HG03439 (cell line): ENCODE measurements around the gene GRPEL2.
A peak's percentile ranks its signal among the peaks of the same experiment; 100 is the strongest.

Source experiments
- ATAC-seq: cut with Tn5 transposase; IDR thresholded peaks from one replicate; pipeline ENCODE4 v1.9.1; 2021; ENCODE audit warnings: mild to moderate bottlenecking, moderate library complexity; ENCODE audit not compliant: unreplicated experiment

Gene GRPEL2

DNA sequence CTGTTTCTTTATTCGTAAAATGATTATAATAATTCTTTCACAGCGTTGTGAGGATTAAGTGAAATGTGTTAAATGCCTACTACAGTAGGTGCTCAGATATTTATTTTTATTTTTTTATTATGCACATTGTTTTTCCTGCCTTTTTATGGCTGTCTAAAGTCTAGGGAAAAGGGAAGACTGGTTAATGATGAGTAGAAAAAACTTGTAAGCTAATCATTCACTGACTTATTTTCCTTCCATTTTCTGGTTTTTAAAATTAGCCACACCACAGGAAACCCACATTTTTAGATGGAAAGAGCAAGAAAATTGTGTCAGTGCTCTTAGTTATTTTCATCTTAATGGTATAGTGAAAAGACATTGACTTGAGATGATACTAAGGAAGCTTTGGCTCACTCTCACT, 8.6 kb downstream of the GRPEL2 start:
- no peak for ATAC-seq

DNA sequence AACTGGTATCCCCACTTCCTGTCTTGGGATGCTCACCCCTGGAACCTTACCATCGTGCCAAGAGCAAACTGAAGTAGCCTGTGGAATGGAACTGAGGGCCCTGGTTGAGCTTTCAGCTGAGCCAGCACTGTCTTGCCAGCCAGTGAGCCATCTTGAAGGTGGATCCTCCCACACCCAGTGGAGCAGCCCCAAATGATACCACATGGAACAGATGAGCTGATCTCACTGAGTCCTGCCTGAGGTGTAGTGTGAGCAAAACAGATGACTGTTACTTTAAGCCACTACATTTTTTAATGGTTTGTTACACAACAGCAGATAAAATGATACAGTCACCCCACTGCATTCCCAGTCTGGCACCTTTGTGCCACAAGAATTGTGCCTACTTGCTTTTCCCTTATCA, 10.4 kb downstream of the GRPEL2 start:
- no peak for ATAC-seq

DNA sequence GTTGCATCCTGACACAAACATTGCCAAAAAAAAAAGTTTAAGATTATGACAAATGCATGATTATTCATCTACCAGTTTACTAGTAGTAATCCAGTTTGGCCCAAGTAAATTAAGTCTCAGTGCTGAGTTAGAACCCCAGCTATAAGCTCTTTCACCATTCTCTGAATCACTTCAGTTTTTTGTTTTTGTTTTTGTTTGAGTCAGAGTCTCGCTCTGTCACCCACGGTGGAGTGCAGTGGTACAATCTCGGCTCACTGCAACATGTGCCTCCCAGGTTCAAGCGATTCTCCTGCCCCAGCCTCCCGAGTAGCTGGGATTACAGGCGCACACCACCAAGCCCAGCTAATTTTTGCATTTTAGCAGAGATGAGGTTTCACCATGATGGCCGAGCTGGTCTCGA, 11.1 kb downstream of the GRPEL2 start:
- no peak for ATAC-seq

- ATAC-seq = peak; percentile 99
These were observed 12.3 kb downstream of the GRPEL2 start, which contains the start of gene PCYOX1L for GRCh38 chr5:149357370-149358293. Gene PCYOX1L (plus strand): TSS chr5:149358046. CDS start chr5:149358069, 23 bp downstream.

DNA sequence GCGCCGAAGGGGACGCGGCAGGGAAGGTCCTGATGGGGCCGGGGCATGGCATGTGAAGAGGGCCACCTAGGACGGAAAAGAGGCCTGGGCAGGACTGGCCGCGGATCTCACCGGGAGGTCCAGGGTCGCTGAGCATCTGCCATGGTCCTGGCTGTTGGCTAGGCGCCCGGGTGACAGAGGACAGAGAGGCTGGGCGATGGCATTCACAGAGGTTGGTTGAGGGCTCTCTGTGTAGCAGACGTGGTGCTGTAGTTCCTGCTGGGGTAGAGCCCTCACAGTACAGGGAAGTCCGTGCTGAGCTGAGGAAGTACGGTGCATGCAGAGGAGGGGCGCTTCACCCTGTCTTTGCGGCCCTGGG, 13.0 kb downstream of the GRPEL2 start:
- peak; percentile 5 for ATAC-seq

GRCh38 chr5:149358868-149359495, 13.7 kb downstream of the GRPEL2 start:
- ATAC-seq = no peak

- no peak for ATAC-seq
These were observed 15.0 kb downstream of the GRPEL2 start for GRCh38 chr5:149360272-149360671.

GRCh38 chr5:149362541-149362940, 17.2 kb downstream of the GRPEL2 start:
- ATAC-seq = no peak

DNA sequence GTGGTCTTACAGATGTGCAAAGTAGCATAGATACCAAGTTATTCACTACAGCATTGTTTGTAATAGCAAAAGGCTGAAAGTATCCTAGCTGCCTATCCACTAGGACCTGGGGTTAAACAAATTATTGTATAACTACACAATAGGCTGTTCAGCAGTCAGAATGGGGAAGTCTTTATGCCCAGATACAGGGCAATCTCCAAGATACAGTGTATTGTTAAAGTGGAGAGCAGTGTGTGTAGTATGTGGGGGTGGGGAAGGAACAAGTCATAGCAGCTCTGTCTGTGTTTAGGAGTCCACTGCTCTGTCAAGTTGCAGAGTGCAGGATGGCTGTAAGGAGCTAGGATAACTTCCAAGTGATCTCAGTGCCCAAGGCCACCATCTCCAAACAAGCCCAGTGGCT, 18.1 kb downstream of the GRPEL2 start:
- no peak for ATAC-seq

DNA sequence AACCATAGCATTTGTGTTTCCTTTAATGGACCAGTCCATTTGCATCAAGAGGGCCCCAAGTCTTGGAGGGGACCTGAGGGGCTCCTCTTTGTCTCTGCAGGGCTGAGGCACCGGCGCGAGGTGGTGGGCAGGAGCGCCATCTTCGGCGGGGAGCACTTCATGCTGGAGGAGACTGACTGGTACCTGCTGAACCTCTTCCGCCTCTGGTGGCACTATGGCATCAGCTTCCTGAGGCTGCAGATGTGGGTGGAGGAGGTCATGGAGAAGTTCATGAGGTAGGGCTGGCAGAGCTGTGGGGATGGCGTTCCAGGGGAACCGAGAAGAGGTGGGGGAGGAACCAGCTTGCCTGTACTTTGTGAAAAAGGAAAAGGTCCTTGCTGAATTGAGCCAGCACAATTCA, 18.6 kb downstream of the GRPEL2 start:
- ATAC-seq = no peak

- ATAC-seq = no peak
These were observed 19.4 kb downstream of the GRPEL2 start for GRCh38 chr5:149364719-149365118.

- ATAC-seq = no peak
These were observed 20.1 kb downstream of the GRPEL2 start for GRCh38 chr5:149365418-149365817.

GRCh38 chr5:149366169-149366729, 20.9 kb downstream of the GRPEL2 start:
- no peak for ATAC-seq

- peak; percentile 53 for ATAC-seq
These were observed 22.1 kb downstream of the GRPEL2 start for GRCh38 chr5:149367249-149367971.

DNA sequence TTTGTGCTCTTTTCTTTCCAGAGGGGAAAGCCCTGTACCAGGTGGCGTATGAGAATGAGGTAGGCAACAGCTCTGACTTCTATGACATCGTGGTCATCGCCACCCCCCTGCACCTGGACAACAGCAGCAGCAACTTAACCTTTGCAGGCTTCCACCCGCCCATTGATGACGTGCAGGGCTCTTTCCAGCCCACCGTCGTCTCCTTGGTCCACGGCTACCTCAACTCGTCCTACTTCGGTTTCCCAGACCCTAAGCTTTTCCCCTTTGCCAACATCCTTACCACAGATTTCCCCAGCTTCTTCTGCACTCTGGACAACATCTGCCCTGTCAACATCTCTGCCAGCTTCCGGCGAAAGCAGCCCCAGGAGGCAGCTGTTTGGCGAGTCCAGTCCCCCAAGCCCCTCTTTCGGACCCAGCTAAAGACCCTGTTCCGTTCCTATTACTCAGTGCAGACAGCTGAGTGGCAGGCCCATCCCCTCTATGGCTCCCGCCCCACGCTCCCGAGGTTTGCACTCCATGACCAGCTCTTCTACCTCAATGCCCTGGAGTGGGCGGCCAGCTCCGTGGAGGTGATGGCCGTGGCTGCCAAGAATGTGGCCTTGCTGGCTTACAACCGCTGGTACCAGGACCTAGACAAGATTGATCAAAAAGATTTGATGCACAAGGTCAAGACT, 22.8 kb downstream of the GRPEL2 start:
- no peak for ATAC-seq

- ATAC-seq = no peak
These were observed 25.6 kb downstream of the GRPEL2 start for GRCh38 chr5:149370878-149371277.

DNA sequence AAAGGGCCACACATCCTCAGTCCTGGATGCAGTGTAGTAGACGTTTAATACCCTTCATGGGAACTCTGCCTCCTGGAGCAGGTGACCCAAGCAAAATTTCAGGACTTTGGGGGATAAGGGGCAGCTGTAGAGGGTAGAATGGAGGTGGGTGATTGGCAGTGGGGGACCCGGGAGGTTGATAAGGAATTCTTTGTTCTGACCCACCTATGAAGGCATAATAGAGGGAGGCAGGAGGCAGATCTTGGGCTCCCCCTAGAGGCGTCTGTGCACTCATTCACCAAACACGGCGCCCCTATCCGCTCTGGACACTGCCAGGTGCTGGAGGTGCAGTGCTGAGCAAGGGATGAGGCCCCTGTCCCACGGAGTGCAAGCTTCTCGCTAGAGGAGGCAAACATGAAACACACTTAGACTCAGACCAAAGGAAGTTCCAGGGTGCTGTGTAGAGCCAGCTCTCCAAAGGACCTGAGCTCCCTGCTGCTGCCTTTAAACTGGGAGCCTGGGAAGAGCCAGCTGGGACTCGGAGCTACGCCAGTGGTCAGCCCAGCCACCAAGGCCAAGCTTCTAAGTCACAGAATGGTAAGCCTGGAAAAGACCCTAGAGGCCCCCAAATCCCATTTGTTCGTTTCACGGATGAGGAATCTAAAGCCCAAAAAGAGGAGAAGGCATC, 26.1 kb downstream of the GRPEL2 start:
- no peak for ATAC-seq

DNA sequence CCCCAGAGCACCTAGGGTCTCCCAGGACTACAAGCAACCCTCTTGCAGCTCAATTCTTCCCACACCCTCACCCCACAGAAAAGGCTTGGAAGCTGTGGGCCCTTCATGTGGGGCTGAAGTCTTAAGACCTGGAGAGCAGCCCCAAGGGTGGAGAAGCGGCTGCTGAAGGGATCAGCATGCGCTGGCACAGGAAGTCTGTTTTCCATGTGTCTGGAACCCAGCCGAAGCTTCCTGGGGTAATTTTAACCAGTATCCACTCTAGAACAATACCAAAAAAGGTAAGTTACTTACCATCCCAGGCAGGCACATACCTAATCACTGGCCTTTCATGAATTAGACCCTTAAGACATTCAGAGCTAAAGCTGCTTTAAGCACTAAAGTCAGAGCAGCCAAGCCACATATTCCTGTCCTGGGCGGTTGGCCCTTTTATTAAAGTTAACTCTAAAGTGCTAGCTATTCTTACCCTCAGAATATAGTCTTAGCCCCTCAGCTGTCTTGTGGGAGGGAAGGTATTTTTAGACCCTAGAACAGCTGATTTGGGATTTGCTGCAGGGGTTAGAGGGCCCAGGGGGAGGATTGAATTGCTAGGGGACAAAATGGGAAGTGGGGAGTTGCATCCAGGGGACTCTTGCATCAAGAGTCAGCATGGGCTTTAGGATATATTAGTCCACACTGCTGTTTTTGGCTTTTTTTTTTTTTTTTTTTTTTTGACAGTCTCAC, 26.9 kb downstream of the GRPEL2 start:
- ATAC-seq = no peak

GRCh38 chr5:149372932-149373331, 27.6 kb downstream of the GRPEL2 start:
- no peak for ATAC-seq

- ATAC-seq = no peak
These were observed 29.0 kb downstream of the GRPEL2 start for GRCh38 chr5:149374303-149374702.
